Karpas-422 (cell line): ENCODE data around the gene TRAP1. TPM values are rescaled to one million over a fixed set of nuclear protein-coding genes. Genes with fewer than 3 reads are reported as not detected.

Experiments used
- DNase-seq: peaks from one replicate; pipeline ENCODE4 v3.0.0-alpha.2; 2015
- H2AFZ ChIP-seq: fragments of 200-600 bp; sonication (generic); 2 replicates; pipeline ENCODE4 v1.6.1; 2014; ENCODE audit warnings: antibody characterized with exemption, low read length, mixed read lengths
- H3K27ac ChIP-seq: fragments of 200-600 bp; sonication (generic); 2 replicates; pipeline ENCODE4 v1.5.1; 2014; ENCODE audit warnings: mild to moderate bottlenecking, low read length, moderate library complexity
- H3K27me3 ChIP-seq: fragments of 200-600 bp; sonication (generic); 2 replicates; pipeline ENCODE4 v1.6.1; 2014; ENCODE audit warnings: low read length, mixed read lengths
- H3K36me3 ChIP-seq: fragments of 200-600 bp; sonication (generic); 2 replicates; pipeline ENCODE4 v1.6.1; 2014; ENCODE audit warnings: low read length, mixed read lengths; ENCODE audit not compliant: insufficient read depth
- H3K4me1 ChIP-seq: fragments of 200-600 bp; sonication (generic); 2 replicates; pipeline ENCODE4 v1.6.1; 2014; ENCODE audit warnings: mild to moderate bottlenecking, low read length, mixed read lengths
- H3K4me2 ChIP-seq: fragments of 200-600 bp; sonication (generic); 2 replicates; pipeline ENCODE4 v1.6.1; 2014; ENCODE audit warnings: low read length, low read depth, mild to moderate bottlenecking; ENCODE audit not compliant: poor library complexity, severe bottlenecking
- H3K4me3 ChIP-seq: fragments of 200-600 bp; sonication (generic); 2 replicates; pipeline ENCODE4 v1.5.1; 2014; ENCODE audit warnings: mild to moderate bottlenecking, antibody characterized with exemption, low read length, mixed read lengths
- H3K79me2 ChIP-seq: fragments of 200-600 bp; sonication (generic); 2 replicates; pipeline ENCODE4 v1.6.1; 2014; ENCODE audit warnings: mild to moderate bottlenecking, low read length, mixed read lengths
- H3K9ac ChIP-seq: fragments of 200-600 bp; sonication (generic); 2 replicates; pipeline ENCODE4 v1.6.0; 2014; ENCODE audit warnings: low read length
- H3K9me2 ChIP-seq: fragments of 200-600 bp; sonication (generic), shearing (Covaris generic); replicated peaks from 2 replicates; pipeline ENCODE4 v1.6.0; 2014; ENCODE audit warnings: mild to moderate bottlenecking, low read length, moderate library complexity; ENCODE audit not compliant: insufficient read depth
- H3K9me3 ChIP-seq: fragments of 300-700, 200-600 bp; sonication (generic); 2 replicates; pipeline ENCODE4 v1.6.1; 2014; ENCODE audit warnings: low read length, mixed read lengths
- H4K20me1 ChIP-seq: fragments of 200-600 bp; sonication (generic); 2 replicates; pipeline ENCODE4 v1.6.1; 2014; ENCODE audit warnings: mild to moderate bottlenecking, antibody characterized with exemption, low read length, low read depth; ENCODE audit not compliant: insufficient read depth
- total RNA-seq: library from RNA; depleted of rRNA; stranded (reverse); fragments of >200 nt; shearing (Covaris generic); gene quantifications from 2 replicates; pipeline ENCODE4 v1.2.3, GENCODE V29; 2014; ENCODE audit warnings: low replicate concordance

The TRAP1 gene
- total RNA-seq, 1 experiment from 2014 or later, result 195 TPM

GRCh38 chr16:3734758-3735221 lies 17.5 kb upstream of the TRAP1 start:
- H3K4me2 ChIP-seq, result no peak overlapping the region
- H3K9ac ChIP-seq, result no peak overlapping the region
- no peaks in the 10 kb centered on the region for H3K4me1 ChIP-seq
- H3K9me3 ChIP-seq, result no peaks in the 10 kb centered on the region
- H3K4me3 ChIP-seq, result no peak overlapping the region
- H4K20me1 ChIP-seq, result no peaks in the 10 kb centered on the region
- no peaks in the 10 kb centered on the region for H3K79me2 ChIP-seq
- no peaks in the 10 kb centered on the region for H3K27me3 ChIP-seq
- no peaks in the 10 kb centered on the region for H3K9me2 ChIP-seq
- H3K36me3 ChIP-seq, result peaks cover 23% of the 10 kb centered on the region
- H2AFZ ChIP-seq, result no peak overlapping the region
- DNase-seq, result no peak
- no peak overlapping the region for H3K27ac ChIP-seq

- no peaks in the 10 kb centered on the region for H3K79me2 ChIP-seq
- no peaks in the 10 kb centered on the region for H4K20me1 ChIP-seq
- H3K4me2 ChIP-seq, result no peak overlapping the region
- H2AFZ ChIP-seq, result no peak overlapping the region
- no peak for DNase-seq
- H3K4me3 ChIP-seq, result no peak overlapping the region
- H3K27me3 ChIP-seq, result no peaks in the 10 kb centered on the region
- peaks cover 17% of the 10 kb centered on the region for H3K36me3 ChIP-seq
- no peak overlapping the region for H3K9ac ChIP-seq
- no peaks in the 10 kb centered on the region for H3K4me1 ChIP-seq
- H3K9me3 ChIP-seq, result no peaks in the 10 kb centered on the region
- no peaks in the 10 kb centered on the region for H3K9me2 ChIP-seq
- H3K27ac ChIP-seq, result no peak overlapping the region
Observed at GRCh38 chr16:3734084-3734757, 16.9 kb upstream of the TRAP1 start.

DNA sequence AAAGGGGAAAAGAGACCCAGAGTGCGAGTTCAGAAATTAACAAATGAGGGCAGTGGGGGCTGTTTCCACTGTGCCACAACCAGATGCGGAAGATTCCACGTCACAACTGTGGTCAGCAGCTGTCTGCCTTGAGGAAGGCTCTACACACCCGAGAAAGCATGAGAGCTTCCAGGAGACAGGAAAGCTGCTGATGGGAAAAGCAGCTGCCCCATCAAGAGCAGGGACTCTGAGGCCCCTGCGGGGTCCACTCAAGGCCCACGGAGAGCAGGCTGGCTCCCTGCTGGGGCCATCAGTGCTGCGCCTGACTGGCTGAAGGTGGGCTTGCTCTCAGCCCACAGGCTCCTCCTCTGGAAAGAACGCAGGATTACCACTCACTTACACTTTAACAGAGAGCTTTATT lies 14.8 kb upstream of the TRAP1 start:
- H4K20me1 ChIP-seq, result no peaks in the 10 kb centered on the region
- no peaks in the 10 kb centered on the region for H3K79me2 ChIP-seq
- H2AFZ ChIP-seq, result no peak overlapping the region
- H3K9me3 ChIP-seq, result no peaks in the 10 kb centered on the region
- no peaks in the 10 kb centered on the region for H3K27me3 ChIP-seq
- no peak overlapping the region for H3K4me3 ChIP-seq
- H3K9ac ChIP-seq, result no peak overlapping the region
- H3K36me3 ChIP-seq, result peaks cover 12% of the 10 kb centered on the region; the same call in 1 of the 2 replicates
- H3K4me1 ChIP-seq, result no peaks in the 10 kb centered on the region
- no peak for DNase-seq
- no peak overlapping the region for H3K4me2 ChIP-seq
- no peak overlapping the region for H3K27ac ChIP-seq
- no peaks in the 10 kb centered on the region for H3K9me2 ChIP-seq

GRCh38 chr16:3731126-3731935 lies 14.0 kb upstream of the TRAP1 start:
- DNase-seq, result no peak
- no peaks in the 10 kb centered on the region for H3K9me2 ChIP-seq
- no peaks in the 10 kb centered on the region for H4K20me1 ChIP-seq
- no peaks in the 10 kb centered on the region for H3K4me1 ChIP-seq
- no peak overlapping the region for H3K4me2 ChIP-seq
- H3K27ac ChIP-seq, result no peak overlapping the region
- peaks cover 9% of the 10 kb centered on the region; the same call in 1 of the 2 replicates for H3K36me3 ChIP-seq
- H3K79me2 ChIP-seq, result no peaks in the 10 kb centered on the region
- no peaks in the 10 kb centered on the region for H3K27me3 ChIP-seq
- H3K9ac ChIP-seq, result no peak overlapping the region
- no peak overlapping the region for H2AFZ ChIP-seq
- H3K4me3 ChIP-seq, result no peak overlapping the region
- H3K9me3 ChIP-seq, result no peaks in the 10 kb centered on the region

- Histone ChIP-seq H3K36me3 (peaks cover 5% of the 10 kb centered on the region; the same call in 1 of the 2 replicates), H3K4me2 (no peak overlapping the region), H4K20me1 (no peaks in the 10 kb centered on the region), H3K9ac (no peak overlapping the region), H3K79me2 (no peaks in the 10 kb centered on the region), H3K4me1 (no peaks in the 10 kb centered on the region), H3K9me3 (no peaks in the 10 kb centered on the region), H2AFZ (no peak overlapping the region), H3K9me2 (no peaks in the 10 kb centered on the region), H3K27ac (no peak overlapping the region), H3K27me3 (no peaks in the 10 kb centered on the region), H3K4me3 (no peak overlapping the region)
- no peak for DNase-seq
Observed at GRCh38 chr16:3730161-3731125, 13.1 kb upstream of the TRAP1 start.

DNA sequence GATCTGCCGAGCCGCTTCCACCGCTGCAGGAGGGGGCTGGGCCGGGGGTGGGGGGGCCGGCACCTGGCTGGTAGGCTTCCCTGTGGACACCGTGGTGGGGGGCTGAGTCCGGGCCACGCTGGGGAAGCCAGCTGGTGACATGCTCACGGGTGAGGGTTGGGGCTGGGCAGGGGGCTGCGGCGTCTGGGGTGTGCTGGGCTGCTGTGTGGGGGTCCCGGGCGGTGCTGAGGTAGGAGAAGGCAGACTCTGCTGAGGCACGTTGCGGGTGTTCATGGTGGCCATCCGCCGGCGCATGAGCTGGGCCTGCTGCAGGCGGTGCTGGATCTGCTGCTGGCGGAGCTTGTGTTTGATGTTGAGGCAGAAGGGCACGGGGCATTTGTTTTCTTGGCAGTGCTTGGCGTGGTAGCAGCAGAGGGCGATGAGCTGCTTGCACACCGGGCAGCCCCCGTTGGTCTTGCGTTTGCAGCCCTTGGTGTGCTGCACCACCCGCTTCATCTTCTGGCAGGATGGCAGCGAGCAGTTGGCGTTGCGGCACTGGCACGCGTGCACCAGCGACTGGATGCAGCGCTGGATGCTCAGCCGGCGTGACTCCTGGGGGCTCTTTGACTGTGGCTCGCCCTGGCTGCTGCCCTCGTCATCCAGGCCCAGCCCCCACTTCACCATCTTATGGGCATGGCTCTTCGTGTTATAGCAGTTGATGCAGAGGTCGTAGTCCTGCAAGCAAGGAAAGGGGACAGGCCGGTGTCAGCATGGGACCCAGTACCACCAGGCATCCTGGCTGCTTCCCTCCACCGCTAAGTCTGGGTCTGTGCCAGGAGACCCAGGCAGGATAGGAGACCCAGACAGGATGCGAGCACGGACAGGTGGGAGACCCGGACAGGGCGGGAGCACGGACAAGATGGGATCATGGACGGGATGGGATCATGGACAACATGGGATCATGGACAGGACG lies 12.1 kb upstream of the TRAP1 start:
- DNase-seq, result no peak
- Histone ChIP-seq H3K4me3 (no peak overlapping the region), H3K9me2 (no peaks in the 10 kb centered on the region), H2AFZ (no peak overlapping the region), H3K27me3 (no peaks in the 10 kb centered on the region), H3K36me3 (peaks cover 5% of the 10 kb centered on the region; the same call in 1 of the 2 replicates), H4K20me1 (no peaks in the 10 kb centered on the region), H3K4me2 (no peak overlapping the region), H3K79me2 (no peaks in the 10 kb centered on the region), H3K9ac (no peak overlapping the region), H3K27ac (no peak overlapping the region), H3K9me3 (no peaks in the 10 kb centered on the region), H3K4me1 (no peaks in the 10 kb centered on the region)

- H3K4me3 ChIP-seq, result no peak overlapping the region
- DNase-seq, result no peak
- no peaks in the 10 kb centered on the region for H3K79me2 ChIP-seq
- H3K9ac ChIP-seq, result no peak overlapping the region
- no peaks in the 10 kb centered on the region for H3K9me3 ChIP-seq
- peaks cover 4% of the 10 kb centered on the region; the same call in 1 of the 2 replicates for H3K4me1 ChIP-seq
- H3K27me3 ChIP-seq, result no peaks in the 10 kb centered on the region
- no peak overlapping the region for H3K4me2 ChIP-seq
- no peak overlapping the region for H3K27ac ChIP-seq
- H3K36me3 ChIP-seq, result 0 out of 2 replicates have a peak, but pooled peaks cover 5% of the 10 kb centered on the region
- H3K9me2 ChIP-seq, result no peaks in the 10 kb centered on the region
- H4K20me1 ChIP-seq, result no peaks in the 10 kb centered on the region
- no peak overlapping the region for H2AFZ ChIP-seq
Observed at GRCh38 chr16:3728424-3729160, 11.3 kb upstream of the TRAP1 start.
